HK-2 (cell line): ENCODE results near the gene TTLL1.
"Not testable (repeated sequence)": the region's sequence is repeated elsewhere in the genome, so short reads cannot be mapped to it uniquely, and the experiment has no call there.

Source experiments
- DNase-seq: peaks from one replicate; pipeline ENCODE4 v3.0.0-alpha.2; 2018; ENCODE audit not compliant: unreplicated experiment

TTLL1 gene

DNA sequence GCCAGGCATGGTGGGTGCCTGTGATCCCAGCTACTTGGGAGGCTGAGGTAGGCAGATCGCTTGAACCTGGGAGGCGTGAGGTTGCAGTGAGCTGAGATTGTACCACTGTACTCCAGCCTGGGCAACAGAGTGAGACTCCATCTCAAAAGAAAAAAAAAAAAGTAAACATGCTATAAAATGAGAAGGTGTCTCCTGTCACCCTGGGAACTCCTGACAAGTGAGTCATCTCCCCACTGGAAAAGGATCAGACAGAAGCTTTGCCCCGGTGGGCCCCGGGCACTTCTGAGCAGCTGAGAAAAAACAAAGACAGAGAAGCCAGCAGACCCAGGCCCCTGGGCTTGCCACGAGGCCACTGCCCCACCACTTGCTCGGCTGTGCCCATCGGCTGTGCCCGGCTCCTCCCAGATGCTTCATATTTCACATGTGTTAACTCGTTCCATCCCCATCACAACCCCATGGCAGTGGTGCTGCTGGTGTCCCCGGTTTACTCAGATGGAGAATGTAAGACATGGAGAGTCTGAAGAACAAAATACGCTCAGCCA lies 22.3 kb downstream of the TTLL1 start:
- peak; percentile 55 for DNase-seq

- DNase-seq, result no peak
Observed at GRCh38 chr22:43066134-43066533, 23.1 kb downstream of the TTLL1 start.

DNA sequence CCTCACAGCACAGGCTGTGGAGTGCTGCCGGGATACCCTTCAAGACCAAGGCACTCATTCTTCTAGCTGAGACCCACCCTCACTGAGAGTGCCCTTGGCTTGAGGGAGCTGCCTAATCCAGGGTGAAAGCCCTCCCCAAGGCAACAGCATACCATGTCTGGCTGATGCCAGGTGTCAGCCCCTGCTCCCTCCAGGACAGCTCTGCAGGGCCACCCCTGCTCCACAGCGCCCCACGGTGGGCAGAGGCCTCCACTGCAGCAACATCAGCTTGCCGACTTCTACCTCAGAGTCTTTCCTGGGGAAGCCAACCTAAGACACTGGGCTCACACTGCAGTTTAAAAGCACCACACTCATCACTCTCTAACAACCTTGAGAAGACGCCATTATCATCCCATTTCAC lies 29.0 kb downstream of the TTLL1 start:
- peak; percentile 53 for DNase-seq

GRCh38 chr22:43057641-43058040 lies 31.6 kb downstream of the TTLL1 start:
- no peak for DNase-seq

GRCh38 chr22:43053176-43053575 lies 36.0 kb downstream of the TTLL1 start:
- DNase-seq, result no peak

- DNase-seq, result no peak
Observed at GRCh38 chr22:43050995-43051394, 38.2 kb downstream of the TTLL1 start.

GRCh38 chr22:43047605-43048004 lies 41.6 kb downstream of the TTLL1 start:
- DNase-seq, result no peak

DNA sequence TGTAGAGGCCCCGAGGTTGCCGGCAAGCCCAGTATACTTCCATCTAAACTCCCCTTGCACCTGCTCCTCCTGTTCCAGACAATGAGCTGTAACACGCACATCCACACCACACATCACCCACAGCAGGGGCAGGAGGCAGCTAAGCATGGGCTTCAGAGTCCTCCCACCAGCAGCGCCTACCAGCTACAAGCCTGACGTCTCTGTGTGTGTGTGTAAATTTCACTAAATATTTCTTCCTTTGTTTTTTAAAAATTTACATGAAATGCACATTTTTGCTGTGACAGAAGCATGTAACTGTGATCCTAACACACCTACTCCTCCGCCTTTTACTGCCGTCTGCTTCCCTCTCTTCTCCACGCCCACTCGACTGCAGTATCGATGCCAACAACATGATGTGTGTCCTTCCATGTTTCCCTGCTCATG lies 44.9 kb downstream of the TTLL1 start:
- no peak for DNase-seq

GRCh38 chr22:43042101-43042780 lies 47.0 kb downstream of the TTLL1 start:
- no peak for DNase-seq

- DNase-seq, result no peak
Observed at GRCh38 chr22:43039800-43040199, 49.4 kb downstream of the TTLL1 start.

DNA sequence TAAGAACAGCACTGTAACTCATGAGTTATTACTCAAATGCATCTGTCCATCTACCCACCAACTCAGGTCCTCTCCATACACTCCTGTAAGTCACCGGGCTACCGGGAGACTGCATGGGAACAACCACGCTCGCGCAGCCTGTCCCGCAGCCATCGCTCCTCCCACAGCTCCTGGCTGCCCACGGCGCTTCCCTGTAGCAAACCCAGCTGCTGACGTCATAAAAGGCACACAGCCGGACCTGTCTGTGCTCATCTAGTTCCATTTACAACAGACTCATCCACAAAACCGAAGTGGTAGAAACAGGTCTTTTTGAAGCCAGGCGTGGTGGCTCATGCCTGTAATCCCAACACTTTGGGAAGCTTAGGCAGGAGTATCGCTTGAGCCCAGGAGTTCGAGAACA lies 50.9 kb downstream of the TTLL1 start:
- DNase-seq, result no peak

GRCh38 chr22:43036282-43036829 lies 52.8 kb downstream of the TTLL1 start:
- peak; percentile 14 for DNase-seq

GRCh38 chr22:43035250-43035649 lies 53.9 kb downstream of the TTLL1 start:
- no peak for DNase-seq

DNA sequence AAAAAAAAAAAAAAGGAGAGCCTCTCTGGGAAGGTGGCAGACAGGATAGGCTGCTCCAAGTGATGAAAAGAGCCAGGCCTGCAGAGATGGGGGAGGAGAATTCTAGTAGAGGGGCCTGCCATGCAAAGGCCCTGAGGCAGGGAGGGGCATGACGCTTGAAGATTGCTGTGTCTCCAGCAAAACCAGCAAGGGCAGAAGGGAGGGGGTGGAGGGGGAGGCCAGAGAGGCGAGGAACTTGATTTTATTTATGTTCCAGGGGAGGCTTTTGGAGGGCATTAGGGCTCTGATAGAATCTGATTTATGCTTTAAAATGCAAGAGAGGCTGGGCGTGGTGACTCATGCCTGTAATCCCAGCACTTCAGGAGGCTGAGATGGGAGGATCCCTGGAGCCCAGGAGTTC lies 57.6 kb downstream of the TTLL1 start:
- no peak for DNase-seq

DNA sequence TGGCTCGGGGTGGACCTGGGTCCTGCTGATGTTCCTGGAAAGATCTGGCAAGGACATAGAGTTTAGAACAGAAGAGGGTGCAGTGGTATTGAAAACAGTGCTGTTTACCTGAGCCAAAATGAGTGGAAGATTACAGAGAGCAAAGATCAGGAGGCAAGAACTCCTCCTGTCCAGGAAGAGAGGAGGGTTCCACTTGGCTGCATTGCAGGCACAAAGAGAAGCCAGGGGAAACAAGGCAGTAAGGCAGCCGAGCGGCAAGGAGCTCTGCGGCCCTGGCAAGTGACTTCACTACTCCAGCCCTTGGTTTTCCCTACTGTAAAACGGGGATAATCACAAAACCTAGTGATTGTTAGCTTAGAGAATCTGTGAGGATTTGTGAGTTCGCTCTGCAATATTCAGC lies 70.6 kb downstream of the TTLL1 start:
- DNase-seq, result peak; percentile 44

DNA sequence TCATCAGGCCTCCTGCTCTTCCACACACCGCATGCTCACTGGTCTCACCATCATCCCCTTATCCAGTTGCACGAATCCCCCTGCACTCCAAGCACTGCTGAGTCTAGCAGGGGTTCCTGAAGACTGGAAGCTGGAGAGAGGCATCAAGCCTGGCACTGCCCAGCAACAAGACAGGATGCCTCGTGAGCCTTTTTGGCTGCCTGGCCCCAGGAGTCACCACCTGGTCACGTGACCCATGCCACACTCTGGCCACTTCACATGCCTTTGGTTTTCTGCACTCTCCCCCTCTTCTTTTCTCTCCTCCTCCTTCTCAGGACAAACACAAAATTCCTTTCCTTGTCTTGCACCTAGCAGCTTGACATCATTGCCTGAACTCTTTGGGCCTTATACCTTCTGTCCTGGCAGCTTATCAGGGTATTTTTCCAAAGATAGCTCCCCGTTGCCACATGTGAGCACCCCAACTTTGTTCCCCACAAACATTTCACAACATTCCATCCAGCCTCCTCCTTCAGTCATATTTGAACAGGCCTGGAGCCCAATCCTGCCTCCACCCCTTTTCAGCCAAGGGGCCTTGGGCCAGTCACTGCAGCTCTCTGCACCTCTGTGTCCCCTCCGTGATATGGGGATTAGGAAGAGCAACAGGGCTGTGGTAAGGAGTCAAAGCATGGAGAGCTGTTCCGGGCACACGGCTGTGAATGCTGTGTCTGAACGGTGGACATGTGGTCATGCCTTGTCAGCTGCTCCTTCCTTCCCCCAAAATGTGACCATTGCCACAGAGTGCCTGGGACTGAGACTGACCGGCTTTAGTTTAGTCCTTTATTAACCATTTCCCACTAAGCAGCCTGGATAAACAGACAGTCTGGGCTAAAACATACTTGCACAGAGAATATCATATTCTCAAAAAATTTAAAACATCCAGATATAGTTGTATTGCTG lies 71.4 kb downstream of the TTLL1 start:
- peak; percentile 74 for DNase-seq

- DNase-seq, result not testable (repeated sequence)
Observed at GRCh38 chr22:43016150-43016549, 73.0 kb downstream of the TTLL1 start.

DNA sequence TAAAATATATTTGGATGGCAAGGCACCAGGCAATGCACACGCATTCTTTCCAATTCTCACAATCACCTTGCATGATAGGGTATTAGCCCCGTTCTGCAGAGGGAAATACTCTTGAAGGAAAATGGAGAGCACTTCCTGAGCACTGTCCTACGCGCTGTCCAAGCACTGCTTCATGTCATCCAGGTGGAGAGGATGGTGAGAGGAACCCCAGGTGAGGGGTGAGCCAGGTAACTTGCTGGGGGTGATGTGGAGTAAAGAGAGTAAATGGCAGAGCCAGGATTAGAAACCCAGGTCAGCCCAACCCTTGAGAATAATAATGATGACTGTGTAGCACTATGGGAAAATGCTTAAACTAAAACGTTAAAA lies 73.5 kb downstream of the TTLL1 start:
- no peak for DNase-seq

- peak; percentile 98 for DNase-seq
Observed at GRCh38 chr22:43014869-43015676, 74.1 kb downstream of the TTLL1 start, which contains the start of gene PACSIN2. Gene PACSIN2, minus strand, starts transcription at chr22:43015149. Its CDS starts 103,069 bp downstream, at chr22:42912080.

DNA sequence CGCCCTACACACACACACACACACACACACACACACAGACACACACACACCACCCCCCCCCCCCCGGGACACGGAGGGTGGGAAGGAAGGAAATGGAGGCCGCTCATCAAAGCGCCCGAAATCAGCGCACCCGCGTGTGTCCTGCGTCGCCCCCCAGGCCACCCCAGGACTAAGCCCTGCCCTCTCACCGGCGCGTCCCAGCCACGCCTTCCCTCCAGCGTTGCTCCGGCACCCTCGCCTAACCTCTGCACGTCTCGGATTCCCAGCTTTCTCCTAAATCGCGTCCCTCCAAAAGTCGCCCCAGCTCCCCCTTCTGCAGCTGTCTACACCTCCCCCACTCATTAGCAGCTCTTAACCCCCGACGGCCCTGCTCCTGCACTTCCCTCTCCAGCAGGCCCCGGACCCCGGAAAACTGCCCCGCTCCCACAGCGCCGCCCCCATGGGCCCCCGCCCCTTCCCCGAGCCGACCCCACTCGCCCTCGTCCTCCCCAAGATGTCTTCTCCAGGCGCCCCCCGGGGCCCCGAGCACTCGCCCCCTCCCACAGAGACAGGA lies 74.8 kb downstream of the TTLL1 start:
- peak; percentile 55 for DNase-seq
